ENCODE measurements around the gene RAB27A. TPM values are rescaled to one million over a fixed set of nuclear protein-coding genes. Genes with fewer than 3 reads are reported as not detected.

Gene RAB27A
- total and polyA plus RNA-seq, 9 of the 15 experiments (the other 6 are each of a cell fraction or from before 2014, with no cell fraction given): 31.5 to 171 (median 80.4) TPM

DNA sequence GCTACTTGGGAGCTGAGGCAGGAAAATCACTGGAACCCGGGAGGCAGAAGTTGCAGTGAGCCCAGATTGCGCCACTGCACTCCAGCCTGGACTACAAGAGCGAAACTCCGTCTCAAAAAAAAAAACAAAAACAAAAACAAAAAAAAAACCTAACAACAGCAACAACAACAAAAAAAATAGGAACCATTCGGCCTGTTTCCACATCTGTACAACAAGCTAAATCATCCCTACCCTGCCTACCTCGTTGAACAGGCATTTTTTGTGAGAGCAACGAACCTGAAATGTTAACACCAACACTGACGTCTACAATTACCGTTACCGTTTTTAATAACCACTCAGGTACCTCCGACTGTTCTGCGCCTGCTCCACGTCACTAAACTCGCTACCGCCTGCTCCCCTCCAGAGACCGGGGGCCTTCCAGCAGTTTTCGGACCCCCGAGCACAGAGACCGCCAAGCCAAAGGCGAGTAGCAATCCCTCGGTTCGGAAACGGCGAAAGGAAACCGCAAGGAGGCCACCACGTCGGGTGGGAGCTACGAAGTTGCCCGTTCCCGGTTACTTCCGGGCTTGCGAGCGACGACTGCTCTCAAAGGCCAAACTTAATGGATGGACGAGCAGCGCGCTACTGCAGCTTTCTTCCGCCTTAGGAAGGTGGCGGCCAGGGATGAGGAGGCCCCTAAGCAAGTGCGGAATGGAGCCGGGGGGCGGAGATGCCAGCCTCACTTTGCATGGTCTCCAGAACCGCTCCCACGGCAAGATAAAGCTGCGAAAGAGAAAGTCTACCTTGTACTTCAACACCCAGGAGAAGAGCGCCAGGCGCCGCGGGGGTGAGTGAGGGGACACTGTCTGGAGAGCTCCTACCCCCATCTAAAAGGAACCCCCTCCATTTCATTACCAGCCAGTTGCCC lies 29.2 kb upstream of the RAB27A start, which contains the start of the genes PIGB and PIGBOS1 (continued):
- TF ChIP-seq, protein P1, sequence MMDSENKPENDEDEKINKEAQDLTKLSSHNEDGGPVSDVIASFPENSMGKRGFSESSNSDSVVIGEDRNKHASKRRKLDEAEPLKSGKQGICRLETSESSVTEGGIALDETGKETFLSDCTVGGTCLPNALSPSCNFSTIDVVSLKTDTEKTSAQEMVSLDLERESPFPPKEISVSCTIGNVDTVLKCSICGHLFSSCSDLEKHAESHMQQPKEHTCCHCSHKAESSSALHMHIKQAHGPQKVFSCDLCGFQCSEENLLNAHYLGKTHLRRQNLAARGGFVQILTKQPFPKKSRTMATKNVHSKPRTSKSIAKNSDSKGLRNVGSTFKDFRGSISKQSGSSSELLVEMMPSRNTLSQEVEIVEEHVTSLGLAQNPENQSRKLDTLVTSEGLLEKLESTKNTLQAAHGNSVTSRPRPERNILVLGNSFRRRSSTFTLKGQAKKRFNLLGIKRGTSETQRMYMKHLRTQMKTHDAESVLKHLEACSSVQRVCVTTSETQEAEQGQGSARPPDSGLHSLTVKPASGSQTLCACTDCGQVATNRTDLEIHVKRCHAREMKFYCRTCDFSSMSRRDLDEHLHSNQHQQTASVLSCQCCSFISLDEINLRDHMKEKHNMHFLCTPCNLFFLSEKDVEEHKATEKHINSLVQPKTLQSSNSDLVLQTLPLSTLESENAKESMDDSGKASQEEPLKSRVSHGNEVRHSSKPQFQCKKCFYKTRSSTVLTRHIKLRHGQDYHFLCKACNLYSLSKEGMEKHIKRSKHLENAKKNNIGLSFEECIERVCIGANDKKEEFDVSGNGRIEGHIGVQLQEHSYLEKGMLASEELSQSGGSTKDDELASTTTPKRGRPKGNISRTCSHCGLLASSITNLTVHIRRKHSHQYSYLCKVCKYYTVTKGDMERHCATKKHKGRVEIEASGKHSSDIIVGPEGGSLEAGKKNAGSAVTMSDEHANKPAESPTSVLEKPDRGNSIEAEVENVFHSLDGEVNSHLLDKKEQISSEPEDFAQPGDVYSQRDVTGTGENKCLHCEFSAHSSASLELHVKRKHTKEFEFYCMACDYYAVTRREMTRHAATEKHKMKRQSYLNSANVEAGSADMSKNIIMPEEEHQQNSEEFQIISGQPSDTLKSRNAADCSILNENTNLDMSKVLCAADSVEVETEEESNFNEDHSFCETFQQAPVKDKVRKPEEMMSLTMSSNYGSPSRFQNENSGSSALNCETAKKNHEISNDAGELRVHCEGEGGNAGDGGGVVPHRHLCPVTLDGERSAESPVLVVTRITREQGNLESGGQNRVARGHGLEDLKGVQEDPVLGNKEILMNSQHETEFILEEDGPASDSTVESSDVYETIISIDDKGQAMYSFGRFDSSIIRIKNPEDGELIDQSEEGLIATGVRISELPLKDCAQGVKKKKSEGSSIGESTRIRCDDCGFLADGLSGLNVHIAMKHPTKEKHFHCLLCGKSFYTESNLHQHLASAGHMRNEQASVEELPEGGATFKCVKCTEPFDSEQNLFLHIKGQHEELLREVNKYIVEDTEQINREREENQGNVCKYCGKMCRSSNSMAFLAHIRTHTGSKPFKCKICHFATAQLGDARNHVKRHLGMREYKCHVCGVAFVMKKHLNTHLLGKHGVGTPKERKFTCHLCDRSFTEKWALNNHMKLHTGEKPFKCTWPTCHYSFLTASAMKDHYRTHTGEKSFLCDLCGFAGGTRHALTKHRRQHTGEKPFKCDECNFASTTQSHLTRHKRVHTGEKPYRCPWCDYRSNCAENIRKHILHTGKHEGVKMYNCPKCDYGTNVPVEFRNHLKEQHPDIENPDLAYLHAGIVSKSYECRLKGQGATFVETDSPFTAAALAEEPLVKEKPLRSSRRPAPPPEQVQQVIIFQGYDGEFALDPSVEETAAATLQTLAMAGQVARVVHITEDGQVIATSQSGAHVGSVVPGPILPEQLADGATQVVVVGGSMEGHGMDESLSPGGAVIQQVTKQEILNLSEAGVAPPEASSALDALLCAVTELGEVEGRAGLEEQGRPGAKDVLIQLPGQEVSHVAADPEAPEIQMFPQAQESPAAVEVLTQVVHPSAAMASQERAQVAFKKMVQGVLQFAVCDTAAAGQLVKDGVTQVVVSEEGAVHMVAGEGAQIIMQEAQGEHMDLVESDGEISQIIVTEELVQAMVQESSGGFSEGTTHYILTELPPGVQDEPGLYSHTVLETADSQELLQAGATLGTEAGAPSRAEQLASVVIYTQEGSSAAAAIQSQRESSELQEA (IDR thresholded peaks at IDR 0.05; ENCODE audit: low read depth): peak; percentile 97
- peak; percentile 14 to 34; a peak in 2 of 4 replicates for TF ChIP-seq ARNT (IDR thresholded peaks at IDR 0.05)
- no peak for TF ChIP-seq CBFA2T3 (IDR thresholded peaks at IDR 0.05)
- 0 out of 2 replicates have a peak, but pooled peaks have one; percentile 49 for TF ChIP-seq LARP7 (IDR thresholded peaks at IDR 0.05)
- peak; percentile 85 for TF ChIP-seq POLR2B (IDR thresholded peaks at IDR 0.05; ENCODE audit: low read depth, partially characterized antibody)
- TF ChIP-seq FOXK2 (conservative IDR thresholded peaks at IDR 0.05 in 1 of 2, IDR thresholded peaks at IDR 0.05 in 1 of 2; ENCODE audit: low read depth in 2 of 2): peak; percentile 54 to 57; a peak in 2 of 4 replicates
- no peak for TF ChIP-seq GATAD2B (IDR thresholded peaks at IDR 0.05; ENCODE audit: borderline replicate concordance)
- no peak for TF ChIP-seq SRSF9 (IDR thresholded peaks at IDR 0.05; ENCODE audit: borderline replicate concordance, low read depth, low read length)
- TF ChIP-seq, protein P2, sequence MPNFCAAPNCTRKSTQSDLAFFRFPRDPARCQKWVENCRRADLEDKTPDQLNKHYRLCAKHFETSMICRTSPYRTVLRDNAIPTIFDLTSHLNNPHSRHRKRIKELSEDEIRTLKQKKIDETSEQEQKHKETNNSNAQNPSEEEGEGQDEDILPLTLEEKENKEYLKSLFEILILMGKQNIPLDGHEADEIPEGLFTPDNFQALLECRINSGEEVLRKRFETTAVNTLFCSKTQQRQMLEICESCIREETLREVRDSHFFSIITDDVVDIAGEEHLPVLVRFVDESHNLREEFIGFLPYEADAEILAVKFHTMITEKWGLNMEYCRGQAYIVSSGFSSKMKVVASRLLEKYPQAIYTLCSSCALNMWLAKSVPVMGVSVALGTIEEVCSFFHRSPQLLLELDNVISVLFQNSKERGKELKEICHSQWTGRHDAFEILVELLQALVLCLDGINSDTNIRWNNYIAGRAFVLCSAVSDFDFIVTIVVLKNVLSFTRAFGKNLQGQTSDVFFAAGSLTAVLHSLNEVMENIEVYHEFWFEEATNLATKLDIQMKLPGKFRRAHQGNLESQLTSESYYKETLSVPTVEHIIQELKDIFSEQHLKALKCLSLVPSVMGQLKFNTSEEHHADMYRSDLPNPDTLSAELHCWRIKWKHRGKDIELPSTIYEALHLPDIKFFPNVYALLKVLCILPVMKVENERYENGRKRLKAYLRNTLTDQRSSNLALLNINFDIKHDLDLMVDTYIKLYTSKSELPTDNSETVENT (CRISPR knock-in tag; IDR thresholded peaks at IDR 0.05): no peak
- TF ChIP-seq DIDO1 (tag; IDR thresholded peaks at IDR 0.05; ENCODE audit: low read depth): peak; percentile 71
- TF ChIP-seq ZNF174 (CRISPR knock-in tag; IDR thresholded peaks at IDR 0.05): no peak
- TF ChIP-seq BDP1 (IDR thresholded peaks at IDR 0.05; ENCODE audit: insufficient read depth, insufficient read length): no peak
- TF ChIP-seq, protein P3, sequence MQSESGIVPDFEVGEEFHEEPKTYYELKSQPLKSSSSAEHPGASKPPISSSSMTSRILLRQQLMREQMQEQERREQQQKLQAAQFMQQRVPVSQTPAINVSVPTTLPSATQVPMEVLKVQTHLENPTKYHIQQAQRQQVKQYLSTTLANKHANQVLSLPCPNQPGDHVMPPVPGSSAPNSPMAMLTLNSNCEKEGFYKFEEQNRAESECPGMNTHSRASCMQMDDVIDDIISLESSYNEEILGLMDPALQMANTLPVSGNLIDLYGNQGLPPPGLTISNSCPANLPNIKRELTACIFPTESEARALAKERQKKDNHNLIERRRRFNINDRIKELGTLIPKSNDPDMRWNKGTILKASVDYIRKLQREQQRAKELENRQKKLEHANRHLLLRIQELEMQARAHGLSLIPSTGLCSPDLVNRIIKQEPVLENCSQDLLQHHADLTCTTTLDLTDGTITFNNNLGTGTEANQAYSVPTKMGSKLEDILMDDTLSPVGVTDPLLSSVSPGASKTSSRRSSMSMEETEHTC (IDR thresholded peaks at IDR 0.05): no peak
- no peak for TF ChIP-seq ZNF212 (CRISPR knock-in tag; IDR thresholded peaks at IDR 0.05)
- TF ChIP-seq KDM2B (CRISPR knock-in tag; IDR thresholded peaks at IDR 0.05): no peak
- no peak for TF ChIP-seq RFX1 (IDR thresholded peaks at IDR 0.05)
- TF ChIP-seq SIX5 (IDR thresholded peaks at IDR 0.05; ENCODE audit: borderline replicate concordance in 1 of 2, insufficient read depth in 1 of 2, low read depth in 1 of 2, low read length in 2 of 2): no peak
